Colon (tissue), 2 donors: ENCODE measurements around the gene HAGHL.
"Not testable (repeated sequence)": the region's sequence is repeated elsewhere in the genome, so short reads cannot be mapped to it uniquely, and the experiment has no call there.

ENCODE experiments used
- FAIRE-seq: peaks from 2 replicates; lab custom pipeline; 2012; peaks lifted over from hg19 to GRCh38; lab: Jason Lieb, UNC
- donor health status: control.
- donor health status: control.

The HAGHL gene

GRCh38 chr16:687499-687898, 39.4 kb upstream of the HAGHL start:
- FAIRE-seq, result no peak

GRCh38 chr16:689175-689897, 37.6 kb upstream of the HAGHL start:
- no peak for FAIRE-seq

GRCh38 chr16:691242-691641, 35.7 kb upstream of the HAGHL start:
- FAIRE-seq, result not testable (repeated sequence)

GRCh38 chr16:692356-693108, 34.4 kb upstream of the HAGHL start:
- no peak for FAIRE-seq

GRCh38 chr16:693364-693763, 33.5 kb upstream of the HAGHL start:
- no peak for FAIRE-seq

GRCh38 chr16:693766-694165, 33.1 kb upstream of the HAGHL start:
- no peak for FAIRE-seq

- no peak for FAIRE-seq
These were observed 32.6 kb upstream of the HAGHL start for GRCh38 chr16:694187-694862.

GRCh38 chr16:694863-695354, 32.0 kb upstream of the HAGHL start:
- no peak for FAIRE-seq

- no peak for FAIRE-seq
These were observed 31.4 kb upstream of the HAGHL start for GRCh38 chr16:695355-696089.

GRCh38 chr16:698911-699671, 27.8 kb upstream of the HAGHL start:
- no peak for FAIRE-seq

GRCh38 chr16:700684-701584, 26.0 kb upstream of the HAGHL start:
- no peak for FAIRE-seq

GRCh38 chr16:702341-702740, 24.6 kb upstream of the HAGHL start:
- FAIRE-seq, result no peak

GRCh38 chr16:703406-703805, 23.5 kb upstream of the HAGHL start:
- FAIRE-seq, result no peak

GRCh38 chr16:704047-704446, 22.9 kb upstream of the HAGHL start:
- FAIRE-seq, result no peak

GRCh38 chr16:704552-705380, 22.1 kb upstream of the HAGHL start:
- FAIRE-seq, result no peak

GRCh38 chr16:705431-706188, 21.3 kb upstream of the HAGHL start, which contains the start of gene FBXL16:
Gene FBXL16, minus strand, starts transcription at chr16:705801. Its CDS starts 8,396 bp downstream, at chr16:697405.
- FAIRE-seq, result no peak

- FAIRE-seq, result no peak
These were observed 20.5 kb upstream of the HAGHL start for GRCh38 chr16:706189-707061.
